HG03558 (cell line): ENCODE measurements around the gene AKNA.
"Not testable (repeated sequence)": the region's sequence is repeated elsewhere in the genome, so short reads cannot be mapped to it uniquely, and the experiment has no call there.

Experiments used
- ATAC-seq: cut with Tn5 transposase; IDR thresholded peaks from one replicate; pipeline ENCODE4 v1.9.1; 2021; ENCODE audit warnings: moderate number of reproducible peaks; ENCODE audit not compliant: unreplicated experiment; ENCODE audit errors: extremely low read depth

Gene AKNA

GRCh38 chr9:114343471-114344187 is 44.2 kb downstream of the AKNA start:
- ATAC-seq: no peak

GRCh38 chr9:114342755-114343440 is 44.9 kb downstream of the AKNA start:
- ATAC-seq: no peak

- no peak for ATAC-seq
These were observed 45.8 kb downstream of the AKNA start for GRCh38 chr9:114341991-114342390.

- no peak for ATAC-seq
These were observed 46.5 kb downstream of the AKNA start for GRCh38 chr9:114341152-114341830.

- ATAC-seq: no peak
These were observed 48.5 kb downstream of the AKNA start for GRCh38 chr9:114339130-114339908.

DNA sequence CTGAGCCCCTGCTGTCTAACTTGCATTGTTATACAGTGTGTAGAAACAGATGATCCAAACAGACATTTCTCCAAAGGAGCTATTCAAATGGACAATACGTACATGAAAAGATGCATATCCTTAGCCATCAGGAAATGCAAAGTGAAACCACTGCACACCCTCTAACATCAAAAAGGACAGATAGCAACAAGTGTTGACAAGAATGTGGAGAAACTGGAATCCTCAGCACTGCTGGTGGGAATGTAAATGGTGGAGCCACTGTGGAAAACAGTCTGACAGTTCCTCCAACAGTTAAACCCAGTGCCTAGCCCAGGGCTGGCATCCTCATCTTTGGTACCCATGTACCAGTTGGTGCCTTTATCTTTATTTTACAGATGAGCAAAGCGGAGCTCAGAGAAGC is 49.6 kb downstream of the AKNA start:
- no peak for ATAC-seq

DNA sequence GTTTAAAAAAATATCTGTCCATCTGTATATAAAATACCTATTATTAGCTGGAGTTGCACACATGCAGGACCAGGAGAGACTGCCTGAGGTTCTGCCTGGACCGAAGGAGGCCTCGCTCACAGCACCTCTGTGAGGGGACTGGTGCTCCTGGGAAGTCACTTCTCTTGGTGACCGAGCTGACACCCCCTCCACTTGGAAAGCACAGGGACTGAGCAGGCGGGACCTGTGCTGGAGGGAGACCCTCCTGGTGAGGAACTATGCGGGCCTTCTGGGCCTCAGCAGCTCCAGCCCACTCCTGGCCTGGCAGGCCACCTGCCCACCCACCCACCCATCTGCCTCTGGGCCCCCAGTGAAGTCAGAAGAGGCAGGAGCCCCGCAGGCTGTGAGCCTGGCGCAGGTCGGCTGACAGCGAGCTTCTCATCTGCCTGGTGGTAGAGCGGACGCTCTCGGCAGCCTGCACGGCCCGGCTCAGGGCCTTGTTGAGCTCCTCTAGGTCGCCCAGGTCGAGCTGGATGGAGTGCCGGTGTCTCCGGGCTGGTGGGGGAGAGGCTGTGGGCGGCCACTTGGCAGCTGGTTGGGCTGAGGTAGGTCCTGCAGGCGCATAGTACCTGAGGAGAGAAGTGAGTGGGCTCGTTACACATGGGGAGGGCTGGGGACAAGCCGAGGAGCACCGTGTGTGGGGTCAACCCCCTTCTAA is 50.9 kb downstream of the AKNA start:
- no peak for ATAC-seq

DNA sequence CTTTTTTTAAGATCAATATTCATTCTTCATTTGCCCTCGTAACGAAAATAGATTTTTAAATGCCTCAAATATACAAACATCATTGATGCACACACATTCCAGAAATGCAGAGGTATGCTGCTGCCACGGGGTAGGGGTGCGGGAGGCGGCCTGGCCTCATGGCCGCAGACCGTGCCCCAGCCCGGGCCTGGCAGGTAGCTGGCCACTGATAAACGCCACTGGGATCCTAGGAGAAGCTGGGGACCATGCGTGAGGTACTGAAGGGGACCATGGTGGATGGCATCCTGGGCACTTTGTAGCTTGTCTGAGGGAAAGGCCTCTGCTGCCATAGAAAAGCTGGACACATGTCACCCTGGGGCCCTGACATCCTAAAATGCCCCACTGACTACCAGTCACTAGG is 51.6 kb downstream of the AKNA start:
- ATAC-seq: no peak

DNA sequence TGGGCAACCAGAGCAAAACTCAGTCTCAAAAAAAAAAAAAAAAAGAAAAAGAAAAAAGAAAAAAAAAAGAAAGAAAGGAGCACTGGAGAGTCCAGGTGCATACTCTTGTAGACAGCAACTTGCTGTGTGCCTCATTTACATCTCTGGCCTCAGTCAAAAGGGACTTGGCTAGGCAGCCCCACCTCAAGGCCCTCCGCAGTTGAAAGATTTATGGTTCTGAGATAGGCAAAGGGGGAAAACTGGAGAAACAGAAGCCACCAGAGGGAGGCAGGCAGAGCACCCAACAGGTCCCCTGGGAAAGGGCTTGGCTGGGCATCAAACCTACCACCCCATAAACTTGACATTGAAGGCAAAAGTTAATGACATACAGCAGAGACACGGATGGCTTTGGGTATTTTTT is 52.0 kb downstream of the AKNA start:
- ATAC-seq: no peak

DNA sequence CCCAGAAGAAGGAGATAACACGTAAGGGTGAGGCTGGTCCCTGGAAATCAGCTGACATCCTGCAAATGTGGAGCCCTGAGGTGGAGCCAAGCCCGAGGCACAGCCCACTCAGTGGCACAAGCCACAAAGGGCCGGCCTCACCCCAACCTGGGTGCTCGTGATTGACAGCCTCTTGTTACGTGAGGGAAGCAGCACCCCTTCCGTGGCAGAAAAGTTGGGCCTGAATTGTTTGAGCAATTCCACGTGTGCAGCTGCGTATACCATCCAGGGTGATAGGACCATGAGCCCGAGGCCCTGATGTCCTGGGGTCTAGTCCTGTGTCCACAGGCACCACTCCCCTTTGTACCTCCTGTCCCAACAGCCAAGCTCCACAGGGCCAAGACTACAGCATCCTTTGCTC is 53.3 kb downstream of the AKNA start:
- no peak for ATAC-seq

DNA sequence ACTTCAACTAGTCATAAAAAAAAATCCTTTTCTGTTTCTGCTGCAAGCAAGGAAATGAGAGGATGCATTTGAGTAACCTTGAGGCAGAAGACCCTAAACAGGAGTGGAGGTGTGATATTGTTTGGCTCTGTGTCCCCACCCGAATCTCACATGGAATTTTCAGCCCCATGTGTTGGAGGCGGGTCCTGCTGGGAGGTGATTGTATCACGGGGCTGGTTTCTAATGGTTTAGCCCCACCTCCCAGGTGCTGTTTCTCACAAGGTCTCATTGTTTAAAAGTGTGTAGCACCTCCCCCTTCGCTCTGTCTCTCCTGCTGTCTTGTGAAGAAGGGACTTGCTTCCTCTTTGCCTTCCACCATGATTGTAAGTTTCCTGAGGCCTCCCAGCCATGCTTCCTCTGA is 54.1 kb downstream of the AKNA start:
- not testable (repeated sequence) for ATAC-seq

GRCh38 chr9:114332474-114333040 is 55.2 kb downstream of the AKNA start:
- ATAC-seq: not testable (repeated sequence)

GRCh38 chr9:114331229-114332195 is 56.3 kb downstream of the AKNA start:
- ATAC-seq: not testable (repeated sequence)

- ATAC-seq: no peak
These were observed 57.1 kb downstream of the AKNA start for GRCh38 chr9:114330636-114331035.

DNA sequence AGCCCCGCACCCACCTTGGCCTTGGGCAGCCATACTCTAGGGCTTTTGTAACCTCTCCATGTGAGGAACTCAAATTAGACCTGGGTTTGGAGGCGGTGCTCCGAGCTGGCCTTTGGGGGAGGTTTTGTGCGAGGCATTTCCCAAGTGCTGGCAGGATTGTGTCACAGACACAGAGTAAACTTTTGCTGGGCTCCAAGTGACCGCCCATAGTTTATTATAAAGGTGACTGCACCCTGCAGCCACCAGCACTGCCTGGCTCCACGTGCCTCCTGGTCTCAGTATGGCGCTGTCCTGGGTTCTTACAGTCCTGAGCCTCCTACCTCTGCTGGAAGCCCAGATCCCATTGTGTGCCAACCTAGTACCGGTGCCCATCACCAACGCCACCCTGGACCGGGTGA is 58.2 kb downstream of the AKNA start, which contains the start of gene ORM2:
TSS of gene ORM2 (plus strand) at position 245 of the 398 bp plus-strand sequence. CDS start at position 281, 36 bp downstream.
- ATAC-seq: not testable (repeated sequence)

DNA sequence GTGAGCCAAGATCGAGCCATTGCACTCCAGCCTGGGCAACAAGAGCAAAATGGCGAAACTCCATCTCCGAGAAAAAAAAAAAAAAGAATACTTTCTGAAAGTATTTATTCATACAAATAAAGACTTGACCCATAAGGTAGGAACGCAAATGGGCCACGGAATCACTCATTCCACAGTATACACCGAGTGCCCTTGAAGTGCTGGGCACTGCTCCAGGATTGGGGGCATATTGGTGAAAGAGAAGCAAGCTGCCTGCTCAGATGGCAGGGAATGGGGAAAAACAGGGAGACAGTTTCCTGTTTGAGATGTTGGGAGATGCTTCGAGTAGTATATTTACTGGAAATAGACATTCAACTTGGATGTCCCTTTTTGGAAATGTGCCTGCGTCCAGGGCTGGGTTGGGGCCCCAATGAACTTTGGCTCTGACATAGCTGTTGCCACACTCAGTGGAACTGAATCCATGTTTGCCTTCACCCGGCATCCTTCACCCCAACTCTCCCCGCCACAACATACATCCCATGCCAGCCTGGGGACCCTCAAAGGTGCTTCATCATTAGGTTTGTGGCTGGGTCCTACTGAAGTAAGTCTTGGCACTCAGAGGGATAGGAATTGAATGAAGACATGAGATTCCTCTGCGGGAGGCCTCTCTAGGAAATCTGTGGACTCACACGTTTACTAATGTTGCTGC is 58.7 kb downstream of the AKNA start:
- not testable (repeated sequence) for ATAC-seq

GRCh38 chr9:114328357-114328820 is 59.4 kb downstream of the AKNA start:
- ATAC-seq: not testable (repeated sequence)

- ATAC-seq: no peak
These were observed 60.0 kb downstream of the AKNA start for GRCh38 chr9:114327749-114328148.
